ENCODE measurements around the gene JAGN1. TPM values are rescaled to one million over a fixed set of nuclear protein-coding genes. Genes with fewer than 3 reads are reported as not detected.

The JAGN1 gene
- total RNA-seq, 2 experiments from 2014 or later, result 21.0 to 29.5 TPM

GRCh38 chr3:9883706-9884554 lies 6.5 kb upstream of the JAGN1 start:
- Histone ChIP-seq H3K79me2 (ENCODE audit: insufficient read depth, low read depth, low read length) (no peaks in the 10 kb centered on the region), H3K9me3 (ENCODE audit: low read length) (no peaks in the 10 kb centered on the region), H2AFZ (ENCODE audit: low read length) (no peak overlapping the region), H3K9me2 (ENCODE audit: insufficient read depth, low read length) (no peaks in the 10 kb centered on the region), H3K4me2 (ENCODE audit: low read length) (no peak overlapping the region), H3K27ac (ENCODE audit: low read depth, low read length, poor library complexity, severe bottlenecking) (no peak overlapping the region), H3K4me1 (ENCODE audit: insufficient read depth, low read length, poor library complexity, severe bottlenecking) (no peaks in the 10 kb centered on the region), H3K36me3 (ENCODE audit: insufficient read depth, low read length) (no peaks in the 10 kb centered on the region), H4K20me1 (ENCODE audit: insufficient read depth, low read length) (no peaks in the 10 kb centered on the region), H3K4me3 (ENCODE audit: low read depth, low read length, poor library complexity, severe bottlenecking) (no peak overlapping the region)
- CTCF ChIA-PET (ENCODE audit: unreplicated experiment), result no interaction called here
- TF ChIP-seq EZH2phosphoT487 (IDR thresholded peaks at IDR 0.05; ENCODE audit: borderline replicate concordance, low read depth, low read length) (no peak), CTCF (conservative IDR thresholded peaks at IDR 0.05; ENCODE audit: low read length) (no peak)
- intact Hi-C loops (cut with micrococcal nuclease; ENCODE audit: unreplicated experiment), result no loop called here
- POLR2A ChIA-PET, result interaction anchor here (0.6 to 2.3 kb wide), 6 partner anchors 12 to 396 kb away, joined by 3 to 6 read pairs (median 3); no protein-coding TSS in a partner anchor
- no peak for DNase-seq (ENCODE audit: low spot score)
- no TSS peak for BruUV-seq (replicated peaks)

DNA sequence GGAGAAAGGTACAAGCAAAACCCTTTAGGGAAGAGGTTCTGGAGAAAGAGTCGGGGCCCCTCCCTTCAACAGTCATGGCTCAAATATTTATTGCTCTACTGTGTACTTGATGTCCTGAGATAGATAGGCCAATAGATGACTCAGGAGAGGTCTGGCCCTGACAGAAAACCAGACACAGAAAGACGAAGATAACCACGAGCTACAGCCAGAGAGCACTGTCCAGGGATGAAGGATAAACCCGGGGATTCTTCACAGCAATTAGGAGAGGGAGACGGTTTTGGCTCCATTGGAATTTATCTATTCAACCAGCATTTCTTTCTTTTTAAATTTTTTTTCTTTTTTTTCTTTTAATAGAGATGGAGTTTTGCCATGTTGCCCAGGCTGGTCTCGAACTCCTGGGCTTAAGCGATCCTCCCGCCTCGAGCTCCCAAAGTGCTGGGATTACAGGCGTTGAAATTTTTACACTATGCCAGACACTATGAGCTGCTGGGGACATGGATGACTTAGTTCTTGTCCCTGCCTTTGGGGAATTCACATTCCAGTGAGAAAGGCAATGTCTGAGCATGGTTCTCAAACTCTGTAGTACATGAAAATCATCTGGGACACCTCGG lies 5.8 kb upstream of the JAGN1 start:
- Histone ChIP-seq H3K9me2 (ENCODE audit: insufficient read depth, low read length) (no peaks in the 10 kb centered on the region), H3K79me2 (ENCODE audit: insufficient read depth, low read depth, low read length) (no peaks in the 10 kb centered on the region), H3K9me3 (ENCODE audit: low read length) (no peaks in the 10 kb centered on the region), H3K4me3 (ENCODE audit: low read depth, low read length, poor library complexity, severe bottlenecking) (no peak overlapping the region), H4K20me1 (ENCODE audit: insufficient read depth, low read length) (no peaks in the 10 kb centered on the region), H3K36me3 (ENCODE audit: insufficient read depth, low read length) (no peaks in the 10 kb centered on the region), H3K4me1 (ENCODE audit: insufficient read depth, low read length, poor library complexity, severe bottlenecking) (peaks cover under 1% of the 10 kb centered on the region), H3K27ac (ENCODE audit: low read depth, low read length, poor library complexity, severe bottlenecking) (no peak overlapping the region), H3K4me2 (ENCODE audit: low read length) (no peak overlapping the region), H2AFZ (ENCODE audit: low read length) (no peak overlapping the region)
- BruUV-seq (replicated peaks), result no TSS peak
- DNase-seq (ENCODE audit: low spot score), result no peak
- POLR2A ChIA-PET, result interaction anchor here (1.5 to 2.3 kb wide), 2 partner anchors 13 to 30 kb away, joined by 3 to 6 read pairs; no protein-coding TSS in a partner anchor
- no peak for TF ChIP-seq EZH2phosphoT487 (IDR thresholded peaks at IDR 0.05; ENCODE audit: borderline replicate concordance, low read depth, low read length)
- TF ChIP-seq CTCF (conservative IDR thresholded peaks at IDR 0.05; ENCODE audit: low read length), result no peak
- intact Hi-C loops (cut with micrococcal nuclease; ENCODE audit: unreplicated experiment), result no loop called here
- CTCF ChIA-PET (ENCODE audit: unreplicated experiment), result no interaction called here

DNA sequence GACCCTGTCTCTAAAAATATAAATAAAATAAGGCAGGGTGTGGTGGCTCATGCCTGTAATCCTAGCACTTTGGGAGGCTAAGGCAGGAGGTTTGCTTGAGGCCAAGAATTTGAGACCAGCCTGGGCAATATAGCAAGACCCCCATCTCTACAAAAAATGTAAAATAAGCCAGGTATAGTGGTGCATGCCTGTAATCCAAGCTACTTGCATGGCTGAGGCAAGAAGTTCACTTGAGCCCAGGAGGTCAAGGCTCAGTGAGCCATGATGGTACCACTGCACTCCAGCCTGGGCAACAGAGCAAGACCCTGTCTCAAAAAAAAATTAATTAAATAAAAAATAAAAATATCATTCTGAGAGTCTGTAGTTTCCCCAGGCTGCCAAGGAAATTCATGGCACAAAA lies 4.1 kb upstream of the JAGN1 start:
- no peak overlapping the region for H3K4me3 ChIP-seq (ENCODE audit: low read depth, low read length, poor library complexity, severe bottlenecking)
- no peaks in the 10 kb centered on the region for H3K9me3 ChIP-seq (ENCODE audit: low read length)
- intact Hi-C loops (cut with micrococcal nuclease; ENCODE audit: unreplicated experiment), result no loop called here
- DNase-seq (ENCODE audit: low spot score), result no peak
- no TSS peak for BruUV-seq (replicated peaks)
- TF ChIP-seq CTCF (conservative IDR thresholded peaks at IDR 0.05; ENCODE audit: low read length) (no peak), EZH2phosphoT487 (IDR thresholded peaks at IDR 0.05; ENCODE audit: borderline replicate concordance, low read depth, low read length) (no peak)
- H3K36me3 ChIP-seq (ENCODE audit: insufficient read depth, low read length), result no peaks in the 10 kb centered on the region
- H3K27ac ChIP-seq (ENCODE audit: low read depth, low read length, poor library complexity, severe bottlenecking), result no peak overlapping the region
- H3K4me2 ChIP-seq (ENCODE audit: low read length), result no peak overlapping the region
- CTCF ChIA-PET (ENCODE audit: unreplicated experiment), result no interaction called here
- peaks cover 7% of the 10 kb centered on the region for H3K79me2 ChIP-seq (ENCODE audit: insufficient read depth, low read depth, low read length)
- H3K9me2 ChIP-seq (ENCODE audit: insufficient read depth, low read length), result no peaks in the 10 kb centered on the region
- H4K20me1 ChIP-seq (ENCODE audit: insufficient read depth, low read length), result no peaks in the 10 kb centered on the region
- POLR2A ChIA-PET, result no interaction called here
- no peak overlapping the region for H2AFZ ChIP-seq (ENCODE audit: low read length)
- H3K4me1 ChIP-seq (ENCODE audit: insufficient read depth, low read length, poor library complexity, severe bottlenecking), result peaks cover 6% of the 10 kb centered on the region

Data from OCI-LY7 (cell line).